ENCODE data around the gene ZMYND11. TPM values are rescaled to one million over a fixed set of nuclear protein-coding genes. Genes with fewer than 3 reads are reported as not detected.

Gene ZMYND11
- total and polyA plus RNA-seq, 2 of the 13 experiments (the other 11 are each of a cell fraction or from before 2014, with no cell fraction given): 17.5 to 38.7 TPM

DNA sequence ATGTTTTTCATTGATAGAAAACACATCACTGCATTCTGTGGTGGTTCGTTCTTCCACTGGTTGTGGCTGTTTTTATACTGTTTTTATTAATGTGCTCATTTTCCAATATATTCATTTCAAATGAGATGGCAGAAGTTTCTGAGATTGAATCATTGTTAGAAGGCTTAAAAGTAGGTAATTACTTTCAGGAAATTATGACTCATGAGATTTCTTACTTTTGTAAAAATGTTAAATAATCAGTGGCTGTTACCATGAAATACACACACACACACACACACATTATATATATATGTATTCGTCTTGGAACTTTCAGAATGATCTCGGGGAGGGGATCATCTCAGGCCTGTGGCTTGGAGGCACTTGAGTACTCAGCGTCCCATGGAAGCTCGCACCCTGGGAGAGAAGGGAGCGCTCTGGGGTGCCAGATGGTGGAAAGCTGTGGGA is 66.1 kb downstream of the ZMYND11 start (continued):
- TF ChIP-seq, protein P1, sequence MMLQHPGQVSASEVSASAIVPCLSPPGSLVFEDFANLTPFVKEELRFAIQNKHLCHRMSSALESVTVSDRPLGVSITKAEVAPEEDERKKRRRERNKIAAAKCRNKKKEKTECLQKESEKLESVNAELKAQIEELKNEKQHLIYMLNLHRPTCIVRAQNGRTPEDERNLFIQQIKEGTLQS (CRISPR knock-in tag; IDR thresholded peaks at IDR 0.05): no peak
- no peak for TF ChIP-seq ZNF235 (CRISPR knock-in tag; IDR thresholded peaks at IDR 0.05; ENCODE audit: borderline replicate concordance)
- TF ChIP-seq FIP1L1 (IDR thresholded peaks at IDR 0.05; ENCODE audit: borderline replicate concordance, insufficient read depth, low read depth, low read length): no peak
- TF ChIP-seq MBNL3 (CRISPR knock-in tag; conservative IDR thresholded peaks at IDR 0.05): no peak

DNA sequence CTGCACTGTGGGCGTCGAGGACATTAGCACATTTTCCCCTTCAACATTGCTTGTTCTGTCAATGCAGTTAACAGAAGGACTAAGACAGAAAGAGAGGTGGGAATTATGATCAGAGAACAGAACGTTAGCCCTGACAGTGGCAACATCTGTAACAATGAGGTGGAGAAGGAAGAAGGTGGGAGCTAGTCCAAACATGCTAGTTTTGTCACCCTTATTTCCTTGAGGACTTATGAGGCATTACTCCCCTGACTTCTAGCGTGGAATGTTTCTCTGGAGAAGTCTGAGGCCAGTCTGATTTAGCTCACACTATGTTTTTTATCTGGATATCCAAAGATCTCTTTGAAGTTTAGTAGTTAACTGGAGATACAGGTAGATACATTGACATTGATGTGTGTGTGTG is 73.4 kb downstream of the ZMYND11 start:
- H3K27me3 ChIP-seq (ENCODE audit: control insufficient read depth in 1 of 2, insufficient read depth in 2 of 2, low read length in 2 of 2): no peaks in the 10 kb centered on the region; a peak in 1 of 5 replicates
- DNase-seq (ENCODE audit: low spot score) (no peak), ATAC-seq (no peak), FAIRE-seq (no peak)
- H3K9ac ChIP-seq (ENCODE audit: insufficient read depth, low read depth, low read length): no peak overlapping the region
- H2AFZ ChIP-seq (ENCODE audit: low read length): no peak overlapping the region
- TF ChIP-seq ZNF160 (CRISPR knock-in tag; IDR thresholded peaks at IDR 0.05) (no peak), ZNF737 (CRISPR knock-in tag; IDR thresholded peaks at IDR 0.05; ENCODE audit: borderline replicate concordance) (no peak), ZNF253 (CRISPR knock-in tag; IDR thresholded peaks at IDR 0.05; ENCODE audit: borderline replicate concordance) (no peak), TAF1 (CRISPR knock-in tag; IDR thresholded peaks at IDR 0.05) (no peak), TMF1 (CRISPR knock-in tag; IDR thresholded peaks at IDR 0.05; ENCODE audit: low read depth) (no peak), PHF5A (CRISPR knock-in tag; IDR thresholded peaks at IDR 0.05; ENCODE audit: low read depth, unreplicated experiment) (no peak), SIN3B (IDR thresholded peaks at IDR 0.05; ENCODE audit: low read length) (no peak), ZNF891 (CRISPR knock-in tag; IDR thresholded peaks at IDR 0.05) (no peak)
- TF ChIP-seq, protein P2, sequence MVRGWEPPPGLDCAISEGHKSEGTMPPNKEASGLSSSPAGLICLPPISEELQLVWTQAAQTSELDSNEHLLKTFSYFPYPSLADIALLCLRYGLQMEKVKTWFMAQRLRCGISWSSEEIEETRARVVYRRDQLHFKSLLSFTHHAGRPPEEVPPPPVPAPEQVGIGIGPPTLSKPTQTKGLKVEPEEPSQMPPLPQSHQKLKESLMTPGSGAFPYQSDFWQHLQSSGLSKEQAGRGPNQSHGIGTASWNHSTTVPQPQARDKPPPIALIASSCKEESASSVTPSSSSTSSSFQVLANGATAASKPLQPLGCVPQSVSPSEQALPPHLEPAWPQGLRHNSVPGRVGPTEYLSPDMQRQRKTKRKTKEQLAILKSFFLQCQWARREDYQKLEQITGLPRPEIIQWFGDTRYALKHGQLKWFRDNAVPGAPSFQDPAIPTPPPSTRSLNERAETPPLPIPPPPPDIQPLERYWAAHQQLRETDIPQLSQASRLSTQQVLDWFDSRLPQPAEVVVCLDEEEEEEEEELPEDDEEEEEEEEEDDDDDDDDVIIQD (CRISPR knock-in tag; IDR thresholded peaks at IDR 0.05; ENCODE audit: low read depth): no peak
- TF ChIP-seq, protein P3, sequence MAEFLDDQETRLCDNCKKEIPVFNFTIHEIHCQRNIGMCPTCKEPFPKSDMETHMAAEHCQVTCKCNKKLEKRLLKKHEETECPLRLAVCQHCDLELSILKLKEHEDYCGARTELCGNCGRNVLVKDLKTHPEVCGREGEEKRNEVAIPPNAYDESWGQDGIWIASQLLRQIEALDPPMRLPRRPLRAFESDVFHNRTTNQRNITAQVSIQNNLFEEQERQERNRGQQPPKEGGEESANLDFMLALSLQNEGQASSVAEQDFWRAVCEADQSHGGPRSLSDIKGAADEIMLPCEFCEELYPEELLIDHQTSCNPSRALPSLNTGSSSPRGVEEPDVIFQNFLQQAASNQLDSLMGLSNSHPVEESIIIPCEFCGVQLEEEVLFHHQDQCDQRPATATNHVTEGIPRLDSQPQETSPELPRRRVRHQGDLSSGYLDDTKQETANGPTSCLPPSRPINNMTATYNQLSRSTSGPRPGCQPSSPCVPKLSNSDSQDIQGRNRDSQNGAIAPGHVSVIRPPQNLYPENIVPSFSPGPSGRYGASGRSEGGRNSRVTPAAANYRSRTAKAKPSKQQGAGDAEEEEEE (CRISPR knock-in tag; IDR thresholded peaks at IDR 0.05; ENCODE audit: borderline replicate concordance): no peak
- TF ChIP-seq, protein P4, sequence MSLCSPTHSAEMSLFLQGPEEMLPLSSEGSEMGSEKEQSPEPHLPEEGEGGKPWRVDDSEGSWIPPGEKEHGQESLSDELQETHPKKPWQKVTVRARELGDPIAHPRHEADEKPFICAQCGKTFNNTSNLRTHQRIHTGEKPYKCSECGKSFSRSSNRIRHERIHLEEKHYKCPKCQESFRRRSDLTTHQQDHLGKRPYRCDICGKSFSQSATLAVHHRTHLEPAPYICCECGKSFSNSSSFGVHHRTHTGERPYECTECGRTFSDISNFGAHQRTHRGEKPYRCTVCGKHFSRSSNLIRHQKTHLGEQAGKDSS (CRISPR knock-in tag; IDR thresholded peaks at IDR 0.05; ENCODE audit: borderline replicate concordance, low read depth): no peak
- no peaks in the 10 kb centered on the region; a peak in 1 of 5 replicates for H3K36me3 ChIP-seq (replicated peaks in 1 of 2; ENCODE audit: control insufficient read depth in 1 of 2, insufficient read depth in 2 of 2, low read length in 2 of 2)
- CTCF ChIA-PET (ENCODE audit: low intra/inter-chr PET ratio, low total read pairs): interaction anchor here (0.6 kb wide), 1 partner anchor 30 kb away, joined by 3 read pairs; no protein-coding TSS in a partner anchor
- H3K4me1 ChIP-seq (ENCODE audit: insufficient read depth, low read length): no peaks in the 10 kb centered on the region
- H3K79me2 ChIP-seq (ENCODE audit: insufficient read depth, low read length): no peaks in the 10 kb centered on the region
- no peaks in the 10 kb centered on the region for H3K9me3 ChIP-seq (ENCODE audit: low read length)
- H4K20me1 ChIP-seq (ENCODE audit: insufficient read depth, low read length): no peaks in the 10 kb centered on the region
- 94% methylated on average over 4 of the region's 4 CpGs for WGBS (ENCODE audit: low lambda C conversion rate)
- H3K4me2 ChIP-seq (ENCODE audit: low read depth, low read length): no peak overlapping the region
- no TSS peak for BruUV-seq (replicated peaks)
- no peak overlapping the region for H3K27ac ChIP-seq (ENCODE audit: extremely low read length, insufficient read depth, low read length)
- intact Hi-C loops (cut with micrococcal nuclease; ENCODE audit: unreplicated experiment): no loop called here
- POLR2A ChIA-PET: no interaction called here
- H3K4me3 ChIP-seq (replicated peaks in 1 of 3; ENCODE audit: insufficient read depth in 1 of 3, low read depth in 2 of 3, low read length in 3 of 3): no peak overlapping the region
- in situ Hi-C loops (cut with HindIII; ENCODE audit: extremely low pct_ligation_motif_present, low pct_unique_long_range_greater_than_20kb): no loop called here

All from HepG2 (cell line).